IMR-90 (cell line): Measurements from ENCODE around the gene FBXL14. TPM values are rescaled to one million over a fixed set of nuclear protein-coding genes. Genes with fewer than 3 reads are reported as not detected.

Experiments used
- ATAC-seq: fragments of 200-7000 bp; cut with Tn5 transposase; 2 replicates; pipeline ENCODE4 v1.9.1; 2020; ENCODE audit warnings: low read depth, mild to moderate bottlenecking, moderate library complexity
- BruUV-seq: library from RNA; stranded (reverse); fragments of 400-500 nt; replicated peaks from 2 replicates; lab custom pipeline; 2021; lab: Mats Ljungman, UMichigan
- CTCF ChIA-PET: fragments of 300-600 bp; formaldehyde crosslinking; extraction: SDS; loops from one replicate; lab custom pipeline; 2021; ENCODE audit warnings: antibody characterized with exemption; lab: Yijun Ruan, JAX
- POLR2A ChIA-PET: fragments of 300-600 bp; sonication (Branson Sonifier 250); formaldehyde crosslinking; loops from one replicate; lab custom pipeline; 2022; ENCODE audit warnings: antibody characterized with exemption; ENCODE audit not compliant: unreplicated experiment; lab: Charles Lee
- DNase-seq: peaks from one replicate; pipeline ENCODE4 v3.0.0; 2013
- H2AFZ ChIP-seq: replicated peaks from 2 replicates; pipeline ENCODE3; 2013; ENCODE audit warnings: low read length, mild to moderate bottlenecking; ENCODE audit not compliant: poor library complexity
- H2AK5ac ChIP-seq: 2 replicates; pipeline ENCODE4 v1.6.1; 2013; ENCODE audit warnings: low read depth, low read length, inconsistent platforms
- H2AK9ac ChIP-seq: replicated peaks from 2 replicates; pipeline ENCODE3; 2013; ENCODE audit warnings: mild to moderate bottlenecking, low read depth, low read length, moderate library complexity; ENCODE audit not compliant: poor library complexity
- H2BK120ac ChIP-seq: 2 replicates; pipeline ENCODE4 v1.6.1; 2013; ENCODE audit warnings: low read depth, low read length, inconsistent platforms
- H2BK15ac ChIP-seq: 3 replicates; pipeline ENCODE4 v1.6.1; 2013; ENCODE audit warnings: low read depth, low read length, inconsistent platforms
- H2BK20ac ChIP-seq: 2 replicates; pipeline ENCODE4 v1.6.1; 2013; ENCODE audit warnings: low read depth, mild to moderate bottlenecking, inconsistent platforms, low read length, moderate library complexity
- H2BK5ac ChIP-seq: 2 replicates; pipeline ENCODE4 v1.6.1; 2013; ENCODE audit warnings: mild to moderate bottlenecking, low read depth, low read length, inconsistent platforms; ENCODE audit not compliant: poor library complexity, severe bottlenecking
- H3K14ac ChIP-seq: replicated peaks from 2 replicates; pipeline ENCODE4 v1.6.1; 2013; ENCODE audit warnings: low read depth, low read length, inconsistent platforms
- H3K18ac ChIP-seq: 2 replicates; pipeline ENCODE4 v1.6.1; 2013; ENCODE audit warnings: low read depth, low read length, control low read depth
- H3K23ac ChIP-seq: 2 replicates; pipeline ENCODE4 v1.6.1; 2013; ENCODE audit warnings: low read depth, low read length, inconsistent platforms
- H3K27ac ChIP-seq: 2 replicates; pipeline ENCODE4 v1.5.1; 2013; ENCODE audit warnings: mild to moderate bottlenecking, control low read depth, low read length; ENCODE audit not compliant: insufficient read depth
- H3K27me3 ChIP-seq: 2 replicates; pipeline ENCODE4 v1.6.1; 2013; ENCODE audit warnings: low read length; ENCODE audit not compliant: control insufficient read depth, insufficient read depth
- H3K36me3 ChIP-seq: 2 replicates; pipeline ENCODE4 v1.6.1; 2013; ENCODE audit warnings: low read length, mixed read lengths; ENCODE audit not compliant: control insufficient read depth, insufficient read depth
- H3K4ac ChIP-seq: 2 replicates; pipeline ENCODE4 v1.6.1; 2013; ENCODE audit warnings: low read depth, low read length, inconsistent platforms
- H3K4me1 ChIP-seq: 2 replicates; pipeline ENCODE4 v1.6.1; 2013; ENCODE audit warnings: low read length, mixed read lengths; ENCODE audit not compliant: control insufficient read depth, insufficient read depth
- H3K4me2 ChIP-seq: 2 replicates; pipeline ENCODE4 v1.6.1; 2013; ENCODE audit warnings: low read depth, mild to moderate bottlenecking, control low read depth, low read length, moderate library complexity
- H3K4me3 ChIP-seq: 2 replicates; pipeline ENCODE4 v1.5.1; 2013; ENCODE audit warnings: low read depth, mild to moderate bottlenecking, control low read depth, low read length, moderate library complexity; ENCODE audit not compliant: insufficient read depth
- H3K56ac ChIP-seq: 2 replicates; pipeline ENCODE4 v1.6.1; 2013; ENCODE audit warnings: low read length, inconsistent platforms; ENCODE audit not compliant: insufficient read depth; ENCODE audit errors: extremely low read depth
- H3K79me1 ChIP-seq, 2 experiments: 2 replicates each; pipeline ENCODE4 v1.6.1; 2013; ENCODE audit warnings: low read length in 2 of 2, inconsistent platforms in 1 of 2, low read depth in 1 of 2
- H3K9ac ChIP-seq: 2 replicates; pipeline ENCODE4 v1.6.1; 2013; ENCODE audit warnings: low read depth, low read length, control low read depth
- H3K9me1 ChIP-seq: 2 replicates; pipeline ENCODE4 v1.6.1; 2013; ENCODE audit warnings: low read length, inconsistent platforms; ENCODE audit not compliant: insufficient read depth
- H3K9me3 ChIP-seq: 2 replicates; pipeline ENCODE4 v1.6.1; 2013; ENCODE audit warnings: low read length; ENCODE audit not compliant: control insufficient read depth, insufficient read depth
- H4K20me1 ChIP-seq: 2 replicates; pipeline ENCODE4 v1.6.1; 2013; ENCODE audit warnings: low read length, inconsistent platforms; ENCODE audit not compliant: insufficient read depth
- H4K5ac ChIP-seq: 2 replicates; pipeline ENCODE4 v1.6.1; 2013; ENCODE audit warnings: mild to moderate bottlenecking, low read depth, low read length, control low read depth
- H4K8ac ChIP-seq, 2 experiments: 2 replicates each; pipeline ENCODE4 v1.6.1; 2013; ENCODE audit warnings: low read depth in 2 of 2, low read length in 2 of 2, control low read depth in 1 of 2, inconsistent platforms in 1 of 2
- H4K91ac ChIP-seq: 2 replicates; pipeline ENCODE4 v1.6.1; 2013; ENCODE audit warnings: low read depth, low read length, inconsistent platforms; ENCODE audit not compliant: insufficient read depth
- BHLHE40 ChIP-seq: fragments of 150-350 bp; IDR thresholded peaks from 2 replicates; pipeline ENCODE4 v1.6.1; 2016; ENCODE audit warnings: mild to moderate bottlenecking, low read depth, low read length
- CEBPB ChIP-seq: IDR thresholded peaks from 2 replicates; pipeline ENCODE4 v1.6.1; 2012; ENCODE audit warnings: low read depth, low read length, improper control_type of control experiment
- CHD1 ChIP-seq: IDR thresholded peaks from 2 replicates; pipeline ENCODE4 v1.6.1; 2012; ENCODE audit warnings: low read depth, low read length, improper control_type of control experiment
- FOS ChIP-seq: fragments of 150-350 bp; IDR thresholded peaks from 2 replicates; pipeline ENCODE4 v1.6.1; 2016; ENCODE audit warnings: low read depth, low read length
- MAFK ChIP-seq: IDR thresholded peaks from 2 replicates; pipeline ENCODE4 v1.6.1; 2012; ENCODE audit warnings: low read depth, low read length, improper control_type of control experiment
- MAZ ChIP-seq: IDR thresholded peaks from 2 replicates; pipeline ENCODE4 v1.6.1; 2012; ENCODE audit warnings: low read depth, mild to moderate bottlenecking, low read length, improper control_type of control experiment, moderate library complexity, borderline replicate concordance
- MXI1 ChIP-seq: IDR thresholded peaks from 2 replicates; pipeline ENCODE4 v1.6.1; 2012; ENCODE audit warnings: low read depth, mild to moderate bottlenecking, low read length, moderate library complexity, borderline replicate concordance
- NFE2L2 ChIP-seq: fragments of 150-350 bp; IDR thresholded peaks from 2 replicates; pipeline ENCODE4 v1.6.1; 2016; ENCODE audit warnings: low read depth, mild to moderate bottlenecking, low read length
- POLR2A ChIP-seq: IDR thresholded peaks from 2 replicates; pipeline ENCODE4 v1.6.1; 2012; ENCODE audit warnings: mild to moderate bottlenecking, low read depth, low read length
- RAD21 ChIP-seq: IDR thresholded peaks from 2 replicates; pipeline ENCODE4 v1.6.1; 2012; ENCODE audit warnings: low read length, improper control_type of control experiment
- RCOR1 ChIP-seq: IDR thresholded peaks from 2 replicates; pipeline ENCODE4 v1.6.1; 2012; ENCODE audit warnings: mild to moderate bottlenecking, low read length, improper control_type of control experiment; ENCODE audit not compliant: insufficient replicate concordance
- RFX5 ChIP-seq: IDR thresholded peaks from 2 replicates; pipeline ENCODE4 v1.8.0; 2012; ENCODE audit warnings: low read depth, mild to moderate bottlenecking, low read length, moderate library complexity
- SMC3 ChIP-seq: fragments of 150-350 bp; IDR thresholded peaks from 2 replicates; pipeline ENCODE4 v1.6.1; 2016; ENCODE audit warnings: low read depth, mild to moderate bottlenecking, antibody characterized with exemption, low read length, moderate library complexity
- WGBS, 2 experiments: methylation state at CpG; one replicate each; pipeline versions ENCODE4 v1.1.5 to v1.1.7; 2013; ENCODE audit warnings: missing lambda C conversion rate in 2 of 2; ENCODE audit not compliant: insufficient read length in 1 of 2; ENCODE audit errors: extremely low coverage in 2 of 2; 5-methylcytosine and 5-hydroxymethylcytosine counted together
- dilution Hi-C: fragments of 300-500 bp; cut with HindIII; formaldehyde crosslinking; loops from one replicate; pipeline ENCODE4 v1.14.3; 2018; ENCODE audit warnings: low sequenced_read_pairs; ENCODE audit not compliant: unreplicated experiment
- in situ Hi-C: fragments of 300-500 bp; cut with MboI; formaldehyde crosslinking; loops from 3 replicates; pipeline ENCODE4 v1.14.3; 2019; ENCODE audit warnings: low sequenced_read_pairs, inconsistent platforms, mixed read lengths
- intact Hi-C: fragments of 100-400 bp; cut with micrococcal nuclease; formaldehyde crosslinking; loops from 2 replicates; pipeline ENCODE4 v1.10.0; 2022
- polyA plus RNA-seq, 3 experiments: library from polyadenylated mRNA; depleted of rRNA; stranded (reverse); fragments of >200 nt; gene quantifications; 2 replicates each; pipeline ENCODE4 v1.2.3, GENCODE V29; 2012; ENCODE audit warnings: low replicate concordance in 1 of 3
- total RNA-seq: library from RNA; depleted of rRNA; stranded (reverse); fragments of >200 nt; gene quantifications from 2 replicates; pipeline ENCODE4 v1.2.3, GENCODE V29; 2012
- TF ChIP-seq, protein P1 (sequence below): fragments of 150-350 bp; IDR thresholded peaks from 2 replicates; pipeline ENCODE4 v1.6.1; 2017; ENCODE audit warnings: mild to moderate bottlenecking, antibody characterized with exemption, low read length, low read depth
- TF ChIP-seq, protein P2 (sequence below): conservative IDR thresholded peaks from 2 replicates; pipeline ENCODE4 v1.5.1; 2012; ENCODE audit warnings: mild to moderate bottlenecking, low read depth, low read length, improper control_type of control experiment
- TF ChIP-seq, protein P3 (sequence below): fragments of 150-350 bp; IDR thresholded peaks from 2 replicates; pipeline ENCODE4 v1.6.1; 2016; ENCODE audit warnings: low read depth, mild to moderate bottlenecking, low read length, moderate library complexity, borderline replicate concordance

Gene FBXL14
- total and polyA plus RNA-seq, 2 of the 4 experiments (the other 2 are of a cell fraction): 4.7 to 7.3 TPM

DNA sequence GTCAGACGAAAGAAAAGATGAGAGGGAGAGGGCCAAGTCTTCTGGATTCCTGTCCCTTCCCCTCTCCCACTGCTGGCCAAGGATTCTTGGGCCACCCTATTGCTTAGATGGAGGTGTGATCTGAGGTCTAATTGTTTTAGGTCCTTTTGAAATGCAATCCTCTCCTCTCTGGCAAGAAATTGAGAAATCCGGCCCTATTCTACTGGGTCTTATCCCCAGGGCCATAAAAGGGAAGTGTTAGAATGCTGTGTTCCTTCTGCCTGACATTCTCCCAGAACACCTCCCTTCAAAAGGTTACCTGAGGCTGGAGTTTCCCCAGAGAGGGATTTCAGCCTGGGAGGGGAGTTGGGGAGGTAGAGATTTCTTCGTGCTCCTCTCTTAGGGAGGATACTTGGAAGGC lies 39.1 kb upstream of the FBXL14 start:
- ATAC-seq (no peak), DNase-seq (no peak)
- no peak overlapping the region for H3K4ac ChIP-seq
- BruUV-seq: no TSS peak
- H2AFZ ChIP-seq: no peak overlapping the region
- peaks cover 21% of the 10 kb centered on the region for H4K20me1 ChIP-seq
- no CpG with 5 or more reads among the region's 3 CpGs for WGBS, 2 experiments
- H2BK120ac ChIP-seq: no peak overlapping the region
- no peak overlapping the region for H3K4me3 ChIP-seq
- H3K9me3 ChIP-seq: no peaks in the 10 kb centered on the region
- H3K9ac ChIP-seq: no peak overlapping the region
- H2BK5ac ChIP-seq: no peak overlapping the region
- no peak overlapping the region for H3K56ac ChIP-seq
- TF ChIP-seq CEBPB: no peak
- TF ChIP-seq MXI1: no peak
- no peak for TF ChIP-seq RAD21
- TF ChIP-seq NFE2L2: no peak
- no peak for TF ChIP-seq SMC3
- no peak for TF ChIP-seq MAZ
- TF ChIP-seq, protein P1, sequence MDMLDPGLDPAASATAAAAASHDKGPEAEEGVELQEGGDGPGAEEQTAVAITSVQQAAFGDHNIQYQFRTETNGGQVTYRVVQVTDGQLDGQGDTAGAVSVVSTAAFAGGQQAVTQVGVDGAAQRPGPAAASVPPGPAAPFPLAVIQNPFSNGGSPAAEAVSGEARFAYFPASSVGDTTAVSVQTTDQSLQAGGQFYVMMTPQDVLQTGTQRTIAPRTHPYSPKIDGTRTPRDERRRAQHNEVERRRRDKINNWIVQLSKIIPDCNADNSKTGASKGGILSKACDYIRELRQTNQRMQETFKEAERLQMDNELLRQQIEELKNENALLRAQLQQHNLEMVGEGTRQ: no peak
- TF ChIP-seq BHLHE40: no peak
- TF ChIP-seq CHD1: no peak
- TF ChIP-seq MAFK: no peak
- no peak for TF ChIP-seq RFX5
- TF ChIP-seq, protein P2, sequence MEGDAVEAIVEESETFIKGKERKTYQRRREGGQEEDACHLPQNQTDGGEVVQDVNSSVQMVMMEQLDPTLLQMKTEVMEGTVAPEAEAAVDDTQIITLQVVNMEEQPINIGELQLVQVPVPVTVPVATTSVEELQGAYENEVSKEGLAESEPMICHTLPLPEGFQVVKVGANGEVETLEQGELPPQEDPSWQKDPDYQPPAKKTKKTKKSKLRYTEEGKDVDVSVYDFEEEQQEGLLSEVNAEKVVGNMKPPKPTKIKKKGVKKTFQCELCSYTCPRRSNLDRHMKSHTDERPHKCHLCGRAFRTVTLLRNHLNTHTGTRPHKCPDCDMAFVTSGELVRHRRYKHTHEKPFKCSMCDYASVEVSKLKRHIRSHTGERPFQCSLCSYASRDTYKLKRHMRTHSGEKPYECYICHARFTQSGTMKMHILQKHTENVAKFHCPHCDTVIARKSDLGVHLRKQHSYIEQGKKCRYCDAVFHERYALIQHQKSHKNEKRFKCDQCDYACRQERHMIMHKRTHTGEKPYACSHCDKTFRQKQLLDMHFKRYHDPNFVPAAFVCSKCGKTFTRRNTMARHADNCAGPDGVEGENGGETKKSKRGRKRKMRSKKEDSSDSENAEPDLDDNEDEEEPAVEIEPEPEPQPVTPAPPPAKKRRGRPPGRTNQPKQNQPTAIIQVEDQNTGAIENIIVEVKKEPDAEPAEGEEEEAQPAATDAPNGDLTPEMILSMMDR: no peak
- TF ChIP-seq RCOR1: no peak
- no peak for TF ChIP-seq FOS
- TF ChIP-seq POLR2A: no peak
- TF ChIP-seq, protein P3, sequence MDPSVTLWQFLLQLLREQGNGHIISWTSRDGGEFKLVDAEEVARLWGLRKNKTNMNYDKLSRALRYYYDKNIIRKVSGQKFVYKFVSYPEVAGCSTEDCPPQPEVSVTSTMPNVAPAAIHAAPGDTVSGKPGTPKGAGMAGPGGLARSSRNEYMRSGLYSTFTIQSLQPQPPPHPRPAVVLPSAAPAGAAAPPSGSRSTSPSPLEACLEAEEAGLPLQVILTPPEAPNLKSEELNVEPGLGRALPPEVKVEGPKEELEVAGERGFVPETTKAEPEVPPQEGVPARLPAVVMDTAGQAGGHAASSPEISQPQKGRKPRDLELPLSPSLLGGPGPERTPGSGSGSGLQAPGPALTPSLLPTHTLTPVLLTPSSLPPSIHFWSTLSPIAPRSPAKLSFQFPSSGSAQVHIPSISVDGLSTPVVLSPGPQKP: no peak
- peaks cover 6% of the 10 kb centered on the region; the same call in 1 of the 2 replicates for H3K36me3 ChIP-seq
- dilution Hi-C loops: no loop called here
- no peak overlapping the region for H3K18ac ChIP-seq
- H2BK15ac ChIP-seq: no peak overlapping the region
- no peak overlapping the region for H4K5ac ChIP-seq
- H4K8ac ChIP-seq: no peak overlapping the region
- no peak overlapping the region for H3K23ac ChIP-seq
- no peaks in the 10 kb centered on the region for H3K9me1 ChIP-seq
- H2AK9ac ChIP-seq: no peak overlapping the region
- H3K4me2 ChIP-seq: no peak overlapping the region
- H4K91ac ChIP-seq: no peak overlapping the region
- in situ Hi-C loops: no loop called here
- ChIA-PET POLR2A (no interaction called here), CTCF (no interaction called here)
- H3K4me1 ChIP-seq: peaks cover 19% of the 10 kb centered on the region
- peaks cover 9 to 64% of the 10 kb centered on the region in 2 experiments for H3K79me1 ChIP-seq
- no peak overlapping the region for H2BK20ac ChIP-seq
- no peak overlapping the region for H3K27ac ChIP-seq
- no peaks in the 10 kb centered on the region for H3K27me3 ChIP-seq
- no peak overlapping the region for H2AK5ac ChIP-seq
- H3K14ac ChIP-seq: no peak overlapping the region
- intact Hi-C loops: loop anchor here (5.0 kb wide), 1 partner anchor 159 kb away; no protein-coding TSS in a partner anchor
